GM23338 (cell line): Measurements from ENCODE around the gene ST8SIA3.

Experiments used
- CREB1 ChIP-seq: fragments of 250-450 bp; sonication (Bioruptor Pico); IDR thresholded peaks from 2 replicates; pipeline ENCODE4 v1.5.0; 2020; ENCODE audit warnings: low read depth, mild to moderate bottlenecking, moderate library complexity
- CTCF ChIP-seq, 2 experiments: fragments of 200-600 bp in 1 of 2; sonication (generic) in 1 of 2; conservative IDR thresholded peaks; 2 replicates each; pipeline versions ENCODE4 v1.5.1 to v1.6.1; 2016 to 2017; ENCODE audit warnings: antibody characterized with exemption in 2 of 2, low read depth in 2 of 2, mild to moderate bottlenecking in 2 of 2, moderate library complexity in 1 of 2
- EZH2 ChIP-seq: fragments of 200-600 bp; sonication (generic); IDR thresholded peaks from one replicate; pipeline ENCODE4 v1.8.0; 2017; ENCODE audit warnings: antibody characterized with exemption, mild to moderate bottlenecking, low read depth; ENCODE audit not compliant: unreplicated experiment
- EZH2phosphoT487 ChIP-seq: fragments of 200-600 bp; sonication (generic); IDR thresholded peaks from one replicate; pipeline ENCODE4 v1.8.1; 2018; ENCODE audit warnings: antibody characterized with exemption; ENCODE audit not compliant: unreplicated experiment
- POLR2AphosphoS5 ChIP-seq: IDR thresholded peaks from 2 replicates; pipeline ENCODE4 v1.6.1; 2016; ENCODE audit warnings: antibody characterized with exemption, low read depth
- ZNF331 ChIP-seq: fragments of 250-450 bp; sonication (Bioruptor Pico); IDR thresholded peaks from 2 replicates; pipeline ENCODE4 v1.5.0; 2020; ENCODE audit warnings: low read depth, mild to moderate bottlenecking, moderate library complexity
- TF ChIP-seq, protein P1 (sequence below): IDR thresholded peaks from one replicate; pipeline ENCODE4 v1.6.1; 2018; ENCODE audit warnings: antibody characterized with exemption; ENCODE audit not compliant: unreplicated experiment

DNA sequence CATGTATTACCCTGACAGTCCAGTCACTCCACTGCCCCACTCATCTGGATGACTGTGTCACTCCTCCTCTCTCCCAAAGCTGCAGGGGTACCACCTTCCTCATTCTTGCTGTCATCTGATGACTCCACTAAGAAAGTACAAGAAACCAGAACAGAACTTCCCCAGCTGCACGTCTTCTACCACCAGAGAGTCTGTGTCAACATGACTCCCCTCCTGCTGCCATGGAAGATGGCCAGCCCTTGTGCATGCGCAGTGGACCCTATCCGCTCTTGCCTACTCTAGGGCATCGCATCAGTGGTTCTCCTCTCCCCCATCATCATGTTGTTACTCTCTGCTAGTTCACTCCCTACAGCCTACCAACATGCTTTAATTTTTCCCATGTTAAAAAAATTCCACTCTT, 14.5 kb upstream of the ST8SIA3 start:
- no peak for TF ChIP-seq CTCF (conservative IDR thresholded peaks at IDR 0.05; ENCODE audit: low read depth in 2 of 2)
- no peak for TF ChIP-seq POLR2AphosphoS5
- no peak for TF ChIP-seq EZH2
- TF ChIP-seq CREB1, result no peak
- TF ChIP-seq, protein P1, sequence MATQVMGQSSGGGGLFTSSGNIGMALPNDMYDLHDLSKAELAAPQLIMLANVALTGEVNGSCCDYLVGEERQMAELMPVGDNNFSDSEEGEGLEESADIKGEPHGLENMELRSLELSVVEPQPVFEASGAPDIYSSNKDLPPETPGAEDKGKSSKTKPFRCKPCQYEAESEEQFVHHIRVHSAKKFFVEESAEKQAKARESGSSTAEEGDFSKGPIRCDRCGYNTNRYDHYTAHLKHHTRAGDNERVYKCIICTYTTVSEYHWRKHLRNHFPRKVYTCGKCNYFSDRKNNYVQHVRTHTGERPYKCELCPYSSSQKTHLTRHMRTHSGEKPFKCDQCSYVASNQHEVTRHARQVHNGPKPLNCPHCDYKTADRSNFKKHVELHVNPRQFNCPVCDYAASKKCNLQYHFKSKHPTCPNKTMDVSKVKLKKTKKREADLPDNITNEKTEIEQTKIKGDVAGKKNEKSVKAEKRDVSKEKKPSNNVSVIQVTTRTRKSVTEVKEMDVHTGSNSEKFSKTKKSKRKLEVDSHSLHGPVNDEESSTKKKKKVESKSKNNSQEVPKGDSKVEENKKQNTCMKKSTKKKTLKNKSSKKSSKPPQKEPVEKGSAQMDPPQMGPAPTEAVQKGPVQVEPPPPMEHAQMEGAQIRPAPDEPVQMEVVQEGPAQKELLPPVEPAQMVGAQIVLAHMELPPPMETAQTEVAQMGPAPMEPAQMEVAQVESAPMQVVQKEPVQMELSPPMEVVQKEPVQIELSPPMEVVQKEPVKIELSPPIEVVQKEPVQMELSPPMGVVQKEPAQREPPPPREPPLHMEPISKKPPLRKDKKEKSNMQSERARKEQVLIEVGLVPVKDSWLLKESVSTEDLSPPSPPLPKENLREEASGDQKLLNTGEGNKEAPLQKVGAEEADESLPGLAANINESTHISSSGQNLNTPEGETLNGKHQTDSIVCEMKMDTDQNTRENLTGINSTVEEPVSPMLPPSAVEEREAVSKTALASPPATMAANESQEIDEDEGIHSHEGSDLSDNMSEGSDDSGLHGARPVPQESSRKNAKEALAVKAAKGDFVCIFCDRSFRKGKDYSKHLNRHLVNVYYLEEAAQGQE, result no peak
- TF ChIP-seq ZNF331, result no peak
- no peak for TF ChIP-seq EZH2phosphoT487
